Vagina (tissue), 2 donors: ENCODE results near the gene CCDC9B. TPM values are rescaled to one million over a fixed set of nuclear protein-coding genes. Genes with fewer than 3 reads are reported as not detected.
A peak's percentile ranks its signal among the peaks of the same experiment; 100 is the strongest.

Experiments used
- DNase-seq, 2 donors: peaks; one replicate each; pipeline ENCODE4 v3.0.0-alpha.2; 2017; ENCODE audit errors: extremely low spot score in 2 of 2
- H3K27ac ChIP-seq: fragments of 200-600 bp; sonication (generic); one replicate; pipeline ENCODE4 v1.5.1; 2019
- H3K27me3 ChIP-seq: fragments of 200-600 bp; sonication (generic); one replicate; pipeline ENCODE4 v1.5.1; 2019
- H3K36me3 ChIP-seq, 2 donors: fragments of 200-600 bp; sonication (generic); one replicate each; pipeline ENCODE4 v1.5.1; 2017 to 2019
- H3K4me1 ChIP-seq: fragments of 200-600 bp; sonication (generic); one replicate; pipeline ENCODE4 v1.5.1; 2019
- H3K4me3 ChIP-seq, 2 donors: fragments of 200-600 bp; sonication (generic); 1 replicate in 1 of 2; 2 replicates in 1 of 2; pipeline ENCODE4 v1.5.1; 2016 to 2019
- H3K9me3 ChIP-seq: fragments of 200-600 bp; sonication (generic); one replicate; pipeline ENCODE4 v1.5.1; 2019
- CTCF ChIP-seq, 3 experiments: fragments of 450-650 bp in 2 of 3; fragments of 200-600 bp in 1 of 3; sonication (generic) in 1 of 3; IDR thresholded peaks; one replicate each; pipeline ENCODE4 v1.5.1; 2017 to 2019; ENCODE audit warnings: antibody characterized with exemption in 3 of 3, mild to moderate bottlenecking in 2 of 3, moderate library complexity in 2 of 3
- POLR2A ChIP-seq, 2 donors: fragments of 450-650 bp; IDR thresholded peaks; one replicate each; pipeline ENCODE4 v1.6.1; 2017; ENCODE audit warnings: antibody characterized with exemption in 2 of 2, mild to moderate bottlenecking in 2 of 2, moderate library complexity in 2 of 2
- POLR2AphosphoS5 ChIP-seq, 2 donors: sonication (generic); formaldehyde crosslinking; IDR thresholded peaks; one replicate each; pipeline ENCODE4 v1.9.0; 2017; ENCODE audit warnings: antibody characterized with exemption in 2 of 2, mild to moderate bottlenecking in 2 of 2, low read depth in 1 of 2; ENCODE audit not compliant: insufficient read depth in 1 of 2
- intact Hi-C: fragments of 100-400 bp; cut with DNase I; formaldehyde crosslinking; loops from one replicate; pipeline ENCODE4 v1.15.1; 2023
- total RNA-seq: library from RNA; depleted of rRNA; stranded (reverse); fragments of >200 nt; gene quantifications from one replicate; pipeline ENCODE4 v1.2.3, GENCODE V29; 2016

The CCDC9B gene
- total RNA-seq, 1 donor from 2014 or later, result 16.0 TPM

GRCh38 chr15:40349163-40349562, 8.4 kb upstream of the CCDC9B start:
- Histone ChIP-seq H3K27ac (no peak overlapping the region), H3K9me3 (no peaks in the 10 kb centered on the region), H3K36me3 (no peaks in the 10 kb centered on the region), H3K27me3 (no peaks in the 10 kb centered on the region), H3K4me3 (no peak overlapping the region), H3K4me1 (peaks cover 12% of the 10 kb centered on the region)
- DNase-seq, result no peak
- intact Hi-C loops, result loop anchor here (10.0 kb wide), 1 partner anchor 76 kb away; no protein-coding TSS in a partner anchor
- TF ChIP-seq POLR2AphosphoS5 (IDR thresholded peaks at IDR 0.05; ENCODE audit: insufficient read depth in 1 of 2, low read depth in 1 of 2) (no peak), POLR2A (IDR thresholded peaks at IDR 0.05) (no peak), CTCF (IDR thresholded peaks at IDR 0.05) (no peak)

- TF ChIP-seq POLR2AphosphoS5 (IDR thresholded peaks at IDR 0.05; ENCODE audit: insufficient read depth in 1 of 2, low read depth in 1 of 2), result no peak
- no peak for TF ChIP-seq POLR2A (IDR thresholded peaks at IDR 0.05)
- no peak for TF ChIP-seq CTCF (IDR thresholded peaks at IDR 0.05)
- Histone ChIP-seq H3K27ac (peak overlapping the region; percentile 53), H3K4me3 (no peak overlapping the region), H3K4me1 (peaks cover 19% of the 10 kb centered on the region), H3K9me3 (no peaks in the 10 kb centered on the region), H3K36me3 (no peaks in the 10 kb centered on the region), H3K27me3 (no peaks in the 10 kb centered on the region)
- intact Hi-C loops, result loop anchor here (10.0 kb wide), 1 partner anchor 76 kb away; no protein-coding TSS in a partner anchor
- DNase-seq, result no peak
These were observed 7.7 kb upstream of the CCDC9B start for GRCh38 chr15:40348474-40348870.

GRCh38 chr15:40347559-40348473, 7.1 kb upstream of the CCDC9B start:
- TF ChIP-seq CTCF (IDR thresholded peaks at IDR 0.05) (no peak), POLR2AphosphoS5 (IDR thresholded peaks at IDR 0.05; ENCODE audit: insufficient read depth in 1 of 2, low read depth in 1 of 2) (no peak), POLR2A (IDR thresholded peaks at IDR 0.05) (no peak)
- H3K4me3 ChIP-seq, result no peak overlapping the region
- intact Hi-C loops, result loop anchor here (10.0 kb wide), 1 partner anchor 77 kb away; no protein-coding TSS in a partner anchor
- H3K4me1 ChIP-seq, result peaks cover 23% of the 10 kb centered on the region
- no peaks in the 10 kb centered on the region for H3K36me3 ChIP-seq
- H3K27ac ChIP-seq, result peak overlapping the region; percentile 53
- no peaks in the 10 kb centered on the region for H3K27me3 ChIP-seq
- H3K9me3 ChIP-seq, result no peaks in the 10 kb centered on the region
- no peak for DNase-seq

- Histone ChIP-seq H3K36me3 (no peaks in the 10 kb centered on the region), H3K27ac (no peak overlapping the region), H3K4me1 (peaks cover 24% of the 10 kb centered on the region), H3K27me3 (no peaks in the 10 kb centered on the region), H3K9me3 (no peaks in the 10 kb centered on the region), H3K4me3 (no peak overlapping the region)
- no peak for DNase-seq
- intact Hi-C loops, result loop anchor here (10.0 kb wide), 1 partner anchor 78 kb away; no protein-coding TSS in a partner anchor
- TF ChIP-seq POLR2AphosphoS5 (IDR thresholded peaks at IDR 0.05; ENCODE audit: insufficient read depth in 1 of 2, low read depth in 1 of 2) (no peak), CTCF (IDR thresholded peaks at IDR 0.05) (no peak), POLR2A (IDR thresholded peaks at IDR 0.05) (no peak)
These were observed 6.1 kb upstream of the CCDC9B start for GRCh38 chr15:40346579-40347558.
